Upper lobe of right lung (tissue), 1 donor: ENCODE results near the gene CST9. TPM values are rescaled to one million over a fixed set of nuclear protein-coding genes. Genes with fewer than 3 reads are reported as not detected.

Experiments
- ATAC-seq: fragments of 200-7000 bp; cut with Tn5 transposase; one replicate; pipeline ENCODE4 v1.9.1; 2020; ENCODE audit warnings: mild to moderate bottlenecking, moderate library complexity
- DNase-seq: peaks from one replicate; pipeline ENCODE4 v3.0.0-alpha.2; 2020
- H3K27ac ChIP-seq: fragments of 200-600 bp; one replicate; pipeline ENCODE4 v1.8.0; 2022
- H3K27me3 ChIP-seq: fragments of 200-600 bp; one replicate; pipeline ENCODE4 v1.8.0; 2022; ENCODE audit warnings: mild to moderate bottlenecking
- H3K36me3 ChIP-seq: fragments of 200-600 bp; one replicate; pipeline ENCODE4 v1.8.0; 2022
- H3K4me1 ChIP-seq: fragments of 200-600 bp; one replicate; pipeline ENCODE4 v1.8.0; 2022
- H3K4me3 ChIP-seq: fragments of 200-600 bp; one replicate; pipeline ENCODE4 v1.8.0; 2022; ENCODE audit warnings: mild to moderate bottlenecking
- H3K9me3 ChIP-seq: fragments of 200-600 bp; one replicate; pipeline ENCODE4 v1.8.0; 2022
- CTCF ChIP-seq: fragments of 200-600 bp; IDR thresholded peaks from one replicate; pipeline ENCODE4 v1.8.0; 2022; ENCODE audit warnings: antibody characterized with exemption
- intact Hi-C: fragments of 100-400 bp; cut with DNase I; formaldehyde crosslinking; loops from one replicate; pipeline ENCODE4 v1.11.0; 2022
- total RNA-seq: library from RNA; stranded (reverse); fragmentation: NEBNext Ultra II Directional; extraction: Animal tissue kit (Norgen Biotek cat#: 25700); gene quantifications from one replicate; pipeline ENCODE4 v1.2.1, GENCODE V29; 2021
- donor health status: DM: no; HTN: yes; CAD: no; lungs with severe emphysema.

The CST9 gene
- total RNA-seq, 1 donor from 2014 or later = not detected

GRCh38 chr20:23613676-23614075, 8.0 kb upstream of the CST9 start:
- no peak for TF ChIP-seq CTCF
- Histone ChIP-seq H3K4me3 (no peak overlapping the region), H3K27ac (no peak overlapping the region), H3K27me3 (no peaks in the 10 kb centered on the region), H3K9me3 (no peaks in the 10 kb centered on the region), H3K36me3 (no peaks in the 10 kb centered on the region), H3K4me1 (no peaks in the 10 kb centered on the region)
- DNase-seq (no peak), ATAC-seq (no peak)
- intact Hi-C loops = no loop called here

- intact Hi-C loops = no loop called here
- no peak for TF ChIP-seq CTCF
- H3K27ac ChIP-seq = no peak overlapping the region
- no peaks in the 10 kb centered on the region for H3K9me3 ChIP-seq
- H3K4me3 ChIP-seq = no peak overlapping the region
- DNase-seq (no peak), ATAC-seq (no peak)
- H3K36me3 ChIP-seq = no peaks in the 10 kb centered on the region
- H3K4me1 ChIP-seq = no peaks in the 10 kb centered on the region
- no peaks in the 10 kb centered on the region for H3K27me3 ChIP-seq
These were observed 6.7 kb upstream of the CST9 start for GRCh38 chr20:23612396-23612795.

- no peaks in the 10 kb centered on the region for H3K4me1 ChIP-seq
- no peaks in the 10 kb centered on the region for H3K9me3 ChIP-seq
- intact Hi-C loops = no loop called here
- no peak for TF ChIP-seq CTCF
- DNase-seq (no peak), ATAC-seq (no peak)
- H3K27ac ChIP-seq = no peak overlapping the region
- H3K4me3 ChIP-seq = no peak overlapping the region
- no peaks in the 10 kb centered on the region for H3K36me3 ChIP-seq
- no peaks in the 10 kb centered on the region for H3K27me3 ChIP-seq
These were observed 3.9 kb upstream of the CST9 start for GRCh38 chr20:23609486-23610109.

GRCh38 chr20:23608251-23608846, 2.6 kb upstream of the CST9 start:
- no peaks in the 10 kb centered on the region for H3K36me3 ChIP-seq
- H3K4me1 ChIP-seq = no peaks in the 10 kb centered on the region
- no peak overlapping the region for H3K27ac ChIP-seq
- no peak for TF ChIP-seq CTCF
- ATAC-seq = no peak
- intact Hi-C loops = no loop called here
- no peaks in the 10 kb centered on the region for H3K9me3 ChIP-seq
- no peaks in the 10 kb centered on the region for H3K27me3 ChIP-seq
- DNase-seq = no peak
- no peak overlapping the region for H3K4me3 ChIP-seq

- Histone ChIP-seq H3K36me3 (no peaks in the 10 kb centered on the region), H3K27ac (no peak overlapping the region), H3K27me3 (no peaks in the 10 kb centered on the region), H3K9me3 (no peaks in the 10 kb centered on the region), H3K4me3 (no peak overlapping the region), H3K4me1 (no peaks in the 10 kb centered on the region)
- TF ChIP-seq CTCF = no peak
- intact Hi-C loops = no loop called here
- no peak for DNase-seq
- no peak for ATAC-seq
These were observed 2.0 kb upstream of the CST9 start for GRCh38 chr20:23607497-23608245.
